Liver (tissue), 9 donors: Measurements from ENCODE around the gene ZNF618. TPM values are rescaled to one million over a fixed set of nuclear protein-coding genes. Genes with fewer than 3 reads are reported as not detected.

Experiments
- DNase-seq: peaks from one replicate; pipeline ENCODE4 v3.0.0-alpha.2; 2017; ENCODE audit warnings: low spot score
- H3K27ac ChIP-seq, 2 donors: one replicate each; pipeline ENCODE4 v1.7.0; 2013; ENCODE audit warnings: inconsistent platforms in 2 of 2, low read length in 2 of 2, control low read depth in 1 of 2, low read depth in 1 of 2, mild to moderate bottlenecking in 1 of 2
- H3K27me3 ChIP-seq, 4 donors: one replicate each; pipeline versions ENCODE4 v1.6.1 to v1.7.0; 2013; ENCODE audit warnings: low read length in 3 of 4, inconsistent platforms in 1 of 4, mild to moderate bottlenecking in 1 of 4, moderate library complexity in 1 of 4; ENCODE audit not compliant: control insufficient read depth in 4 of 4, insufficient read depth in 4 of 4
- H3K36me3 ChIP-seq, 4 donors: one replicate each; pipeline versions ENCODE4 v1.6.1 to v1.7.0; 2013; ENCODE audit warnings: low read length in 3 of 4, mild to moderate bottlenecking in 3 of 4, low read depth in 1 of 4, moderate library complexity in 1 of 4; ENCODE audit not compliant: control insufficient read depth in 4 of 4, insufficient read depth in 3 of 4
- H3K4me1 ChIP-seq, 4 donors: one replicate each; pipeline versions ENCODE4 v1.6.1 to v1.7.0; 2013; ENCODE audit warnings: low read length in 3 of 4, mild to moderate bottlenecking in 3 of 4, moderate library complexity in 1 of 4; ENCODE audit not compliant: control insufficient read depth in 4 of 4, insufficient read depth in 4 of 4
- H3K4me3 ChIP-seq, 3 donors: one replicate each; pipeline versions ENCODE4 v1.6.1 to v1.7.0; 2013; ENCODE audit warnings: low read length in 3 of 3, control low read depth in 1 of 3, low read depth in 1 of 3, mild to moderate bottlenecking in 1 of 3
- H3K9ac ChIP-seq, 2 donors: one replicate each; pipeline ENCODE4 v1.7.0; 2013; ENCODE audit warnings: low read length in 2 of 2, mild to moderate bottlenecking in 2 of 2, moderate library complexity in 2 of 2, control low read depth in 1 of 2, low read depth in 1 of 2
- H3K9me3 ChIP-seq, 4 donors: one replicate each; pipeline versions ENCODE4 v1.6.1 to v1.7.0; 2013; ENCODE audit warnings: low read length in 3 of 4; ENCODE audit not compliant: control insufficient read depth in 4 of 4
- ATF3 ChIP-seq: IDR thresholded peaks from 2 replicates; pipeline ENCODE4 v1.6.1; 2016; ENCODE audit warnings: antibody characterized with exemption
- EGR1 ChIP-seq, 2 donors: IDR thresholded peaks; 2 replicates each; pipeline ENCODE4 v1.6.1; 2016 to 2018; ENCODE audit warnings: antibody characterized with exemption in 2 of 2, low read depth in 2 of 2
- FOXA1 ChIP-seq: IDR thresholded peaks from 2 replicates; pipeline ENCODE4 v1.6.1; 2016; ENCODE audit warnings: antibody characterized with exemption
- FOXA2 ChIP-seq: IDR thresholded peaks from 2 replicates; pipeline ENCODE4 v1.6.1; 2016; ENCODE audit warnings: antibody characterized with exemption
- GABPA ChIP-seq, 2 donors: IDR thresholded peaks in 1 of 2; conservative IDR thresholded peaks in 1 of 2; 2 replicates each; pipeline ENCODE4 v1.6.1; 2016; ENCODE audit warnings: antibody characterized with exemption in 2 of 2, mild to moderate bottlenecking in 1 of 2, moderate library complexity in 1 of 2
- HNF4A ChIP-seq, 2 donors: conservative IDR thresholded peaks; 2 replicates each; pipeline ENCODE4 v1.6.1; 2016; ENCODE audit warnings: antibody characterized with exemption in 2 of 2, mild to moderate bottlenecking in 2 of 2
- HNF4G ChIP-seq: IDR thresholded peaks from 2 replicates; pipeline ENCODE4 v1.6.1; 2016; ENCODE audit warnings: antibody characterized with exemption
- JUND ChIP-seq, 2 donors: IDR thresholded peaks; 2 replicates each; pipeline ENCODE4 v1.6.1; 2016; ENCODE audit warnings: antibody characterized with exemption in 2 of 2
- NR2F2 ChIP-seq: IDR thresholded peaks from 2 replicates; pipeline ENCODE4 v1.6.1; 2016; ENCODE audit warnings: antibody characterized with exemption
- RAD21 ChIP-seq, 2 donors: IDR thresholded peaks; 2 replicates each; pipeline ENCODE4 v1.6.1; 2016; ENCODE audit warnings: antibody characterized with exemption in 2 of 2, mild to moderate bottlenecking in 2 of 2
- REST ChIP-seq: IDR thresholded peaks from 2 replicates; pipeline ENCODE4 v1.6.1; 2016; ENCODE audit warnings: antibody characterized with exemption, mild to moderate bottlenecking
- RXRA ChIP-seq, 2 donors: IDR thresholded peaks; 2 replicates each; pipeline ENCODE4 v1.6.1; 2017 to 2018; ENCODE audit warnings: antibody characterized with exemption in 2 of 2, mild to moderate bottlenecking in 1 of 2
- SP1 ChIP-seq: IDR thresholded peaks from 2 replicates; pipeline ENCODE4 v1.6.1; 2018; ENCODE audit warnings: antibody characterized with exemption, mild to moderate bottlenecking
- TAF1 ChIP-seq: conservative IDR thresholded peaks from 2 replicates; pipeline ENCODE4 v1.6.1; 2016; ENCODE audit warnings: antibody characterized with exemption, mild to moderate bottlenecking
- YY1 ChIP-seq: IDR thresholded peaks from 2 replicates; pipeline ENCODE4 v1.6.1; 2016; ENCODE audit warnings: antibody characterized with exemption, mild to moderate bottlenecking
- WGBS: extraction: QIAGEN DNeasy Blood & Tissue Kit; methylation state at CpG from one replicate; pipeline ENCODE4 v1.1.7; 2013; 5-methylcytosine and 5-hydroxymethylcytosine counted together
- polyA plus RNA-seq, 2 donors: library from polyadenylated mRNA; stranded (reverse) in 1 of 2; unstranded in 1 of 2; fragments of 200-250 nt in 1 of 2; fragments of >200 nt in 1 of 2; fragmentation: Nextera tagmentation in 1 of 2; extraction: Ambion mirVana in 1 of 2; gene quantifications; one replicate each; pipeline versions ENCODE4 v1.2.1 to v1.2.3, GENCODE V29; 2013 to 2015
- total RNA-seq, 2 donors: library from RNA; depleted of rRNA; stranded (reverse); fragments of >200 nt; gene quantifications; one replicate each; pipeline ENCODE4 v1.2.3, GENCODE V29; 2014
- TF ChIP-seq, protein P1 (sequence below): IDR thresholded peaks from 2 replicates; pipeline ENCODE4 v1.6.1; 2016; ENCODE audit warnings: antibody characterized with exemption
- TF ChIP-seq, protein P2 (sequence below): IDR thresholded peaks from 2 replicates; pipeline ENCODE4 v1.6.1; 2016; ENCODE audit warnings: antibody characterized with exemption
- TF ChIP-seq, protein P3 (sequence below): fragments of 150-350 bp; IDR thresholded peaks from 2 replicates; pipeline ENCODE4 v1.5.1; 2017; ENCODE audit warnings: improper control_type of control experiment, low read depth, low read length; ENCODE audit not compliant: missing input control
- donor health status: healthy.
- donor health status: healthy.
- donor health status: healthy.
- donor health status: healthy.
- donor health status: healthy.

The ZNF618 gene
- total and polyA plus RNA-seq, 4 donors = 2.2 to 6.5 (median 3.7) TPM

DNA sequence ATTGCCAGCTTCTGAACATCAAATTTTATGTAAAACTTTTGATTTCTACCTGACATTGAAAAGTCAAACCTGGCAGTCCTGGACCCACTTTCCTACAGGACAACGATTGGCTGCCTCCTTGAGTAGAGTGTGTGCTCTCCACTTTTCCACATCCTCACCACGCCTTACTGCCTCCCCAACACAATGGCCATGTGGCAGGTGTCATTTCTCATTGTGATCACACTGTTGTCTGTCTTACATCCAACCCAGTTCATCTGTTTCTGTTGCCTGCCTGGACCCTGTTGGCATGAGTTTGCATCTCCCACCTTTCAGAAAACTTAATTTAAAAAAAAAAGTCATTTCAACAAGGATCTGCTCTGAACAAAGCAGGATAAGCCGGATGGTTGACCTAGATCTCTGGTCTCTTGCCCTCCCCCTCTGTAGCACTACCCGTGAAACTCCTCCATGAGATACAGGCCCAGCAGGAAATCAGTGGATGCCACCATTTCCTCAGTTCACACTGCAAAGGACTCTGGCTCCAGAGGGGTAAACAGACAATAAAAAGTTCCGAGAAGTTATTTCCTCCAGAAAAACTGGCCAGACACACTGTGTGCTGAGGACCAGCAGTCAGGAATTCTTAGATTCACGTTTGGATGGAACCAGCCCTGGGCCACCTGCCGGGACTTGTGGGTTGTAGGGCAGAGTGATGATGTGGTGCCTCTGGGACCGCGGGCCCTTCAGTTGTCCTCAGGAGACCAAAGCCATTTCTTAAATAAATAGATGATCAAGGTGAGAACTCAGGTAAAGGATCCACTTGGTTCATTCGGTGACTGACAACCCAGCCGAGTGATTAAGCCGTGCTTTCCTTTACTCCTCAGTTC, 153.4 kb downstream of the ZNF618 start:
- 89% methylated on average over 12 of the region's 12 CpGs for WGBS
- H3K9me3 ChIP-seq = no peaks in the 10 kb centered on the region
- H3K9ac ChIP-seq = no peak overlapping the region
- no peak for TF ChIP-seq HNF4A (conservative IDR thresholded peaks at IDR 0.05)
- no peak for TF ChIP-seq RAD21 (IDR thresholded peaks at IDR 0.05)
- TF ChIP-seq, protein P1, sequence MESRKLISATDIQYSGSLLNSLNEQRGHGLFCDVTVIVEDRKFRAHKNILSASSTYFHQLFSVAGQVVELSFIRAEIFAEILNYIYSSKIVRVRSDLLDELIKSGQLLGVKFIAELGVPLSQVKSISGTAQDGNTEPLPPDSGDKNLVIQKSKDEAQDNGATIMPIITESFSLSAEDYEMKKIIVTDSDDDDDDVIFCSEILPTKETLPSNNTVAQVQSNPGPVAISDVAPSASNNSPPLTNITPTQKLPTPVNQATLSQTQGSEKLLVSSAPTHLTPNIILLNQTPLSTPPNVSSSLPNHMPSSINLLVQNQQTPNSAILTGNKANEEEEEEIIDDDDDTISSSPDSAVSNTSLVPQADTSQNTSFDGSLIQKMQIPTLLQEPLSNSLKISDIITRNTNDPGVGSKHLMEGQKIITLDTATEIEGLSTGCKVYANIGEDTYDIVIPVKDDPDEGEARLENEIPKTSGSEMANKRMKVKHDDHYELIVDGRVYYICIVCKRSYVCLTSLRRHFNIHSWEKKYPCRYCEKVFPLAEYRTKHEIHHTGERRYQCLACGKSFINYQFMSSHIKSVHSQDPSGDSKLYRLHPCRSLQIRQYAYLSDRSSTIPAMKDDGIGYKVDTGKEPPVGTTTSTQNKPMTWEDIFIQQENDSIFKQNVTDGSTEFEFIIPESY = no peak
- no peak for TF ChIP-seq FOXA1
- no peak for TF ChIP-seq EGR1 (IDR thresholded peaks at IDR 0.05; ENCODE audit: low read depth in 2 of 2)
- no peak for TF ChIP-seq SP1
- TF ChIP-seq YY1 = no peak
- TF ChIP-seq JUND (IDR thresholded peaks at IDR 0.05) = no peak
- no peak for TF ChIP-seq RXRA (IDR thresholded peaks at IDR 0.05)
- no peak for TF ChIP-seq FOXA2
- TF ChIP-seq NR2F2 = no peak
- TF ChIP-seq REST = no peak
- TF ChIP-seq, protein P2, sequence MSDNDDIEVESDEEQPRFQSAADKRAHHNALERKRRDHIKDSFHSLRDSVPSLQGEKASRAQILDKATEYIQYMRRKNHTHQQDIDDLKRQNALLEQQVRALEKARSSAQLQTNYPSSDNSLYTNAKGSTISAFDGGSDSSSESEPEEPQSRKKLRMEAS = no peak
- no peak for TF ChIP-seq GABPA (IDR thresholded peaks at IDR 0.05 in 1 of 2, conservative IDR thresholded peaks at IDR 0.05 in 1 of 2)
- TF ChIP-seq, protein P3, sequence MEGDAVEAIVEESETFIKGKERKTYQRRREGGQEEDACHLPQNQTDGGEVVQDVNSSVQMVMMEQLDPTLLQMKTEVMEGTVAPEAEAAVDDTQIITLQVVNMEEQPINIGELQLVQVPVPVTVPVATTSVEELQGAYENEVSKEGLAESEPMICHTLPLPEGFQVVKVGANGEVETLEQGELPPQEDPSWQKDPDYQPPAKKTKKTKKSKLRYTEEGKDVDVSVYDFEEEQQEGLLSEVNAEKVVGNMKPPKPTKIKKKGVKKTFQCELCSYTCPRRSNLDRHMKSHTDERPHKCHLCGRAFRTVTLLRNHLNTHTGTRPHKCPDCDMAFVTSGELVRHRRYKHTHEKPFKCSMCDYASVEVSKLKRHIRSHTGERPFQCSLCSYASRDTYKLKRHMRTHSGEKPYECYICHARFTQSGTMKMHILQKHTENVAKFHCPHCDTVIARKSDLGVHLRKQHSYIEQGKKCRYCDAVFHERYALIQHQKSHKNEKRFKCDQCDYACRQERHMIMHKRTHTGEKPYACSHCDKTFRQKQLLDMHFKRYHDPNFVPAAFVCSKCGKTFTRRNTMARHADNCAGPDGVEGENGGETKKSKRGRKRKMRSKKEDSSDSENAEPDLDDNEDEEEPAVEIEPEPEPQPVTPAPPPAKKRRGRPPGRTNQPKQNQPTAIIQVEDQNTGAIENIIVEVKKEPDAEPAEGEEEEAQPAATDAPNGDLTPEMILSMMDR = no peak
- TF ChIP-seq HNF4G = no peak
- TF ChIP-seq TAF1 = no peak
- TF ChIP-seq ATF3 = no peak
- no peak overlapping the region for H3K4me3 ChIP-seq
- H3K4me1 ChIP-seq = no peaks in the 10 kb centered on the region
- no peaks in the 10 kb centered on the region for H3K27me3 ChIP-seq
- no peak overlapping the region for H3K27ac ChIP-seq
- peaks cover 0 to 40% (median 4%) of the 10 kb centered on the region in 4 donors for H3K36me3 ChIP-seq
- peak; percentile 26 for DNase-seq
